H9 (cell line): Measurements from ENCODE around the gene POU2F1. TPM values are rescaled to one million over a fixed set of nuclear protein-coding genes. Genes with fewer than 3 reads are reported as not detected.

Source experiments
- DNase-seq: peaks from one replicate; pipeline ENCODE4 v3.0.0-alpha.2; 2017
- H2AFZ ChIP-seq: one replicate; pipeline ENCODE4 v1.6.1; 2013; ENCODE audit warnings: mild to moderate bottlenecking, low read length, control low read depth, moderate library complexity
- H2AK5ac ChIP-seq: 2 replicates; pipeline ENCODE4 v1.6.1; 2013; ENCODE audit warnings: low read length, control low read depth, mixed read lengths; ENCODE audit not compliant: insufficient read length
- H2BK120ac ChIP-seq: one replicate; pipeline ENCODE4 v1.6.1; 2013; ENCODE audit warnings: low read depth, mild to moderate bottlenecking, low read length, control low read depth, inconsistent platforms; ENCODE audit not compliant: poor library complexity, severe bottlenecking
- H2BK12ac ChIP-seq: 2 replicates; pipeline ENCODE4 v1.6.1; 2013; ENCODE audit warnings: low read length, control low read depth, mixed read lengths, low read depth; ENCODE audit not compliant: insufficient read length
- H2BK15ac ChIP-seq: 2 replicates; pipeline ENCODE4 v1.6.1; 2013; ENCODE audit warnings: low read depth, low read length, control low read depth
- H2BK20ac ChIP-seq: one replicate; pipeline ENCODE4 v1.6.1; 2013; ENCODE audit warnings: low read depth, mild to moderate bottlenecking, low read length, control low read depth, inconsistent platforms; ENCODE audit not compliant: poor library complexity, severe bottlenecking
- H2BK5ac ChIP-seq: 2 replicates; pipeline ENCODE4 v1.6.1; 2013; ENCODE audit warnings: low read length, control low read depth, mixed read lengths; ENCODE audit not compliant: insufficient read length
- H3K14ac ChIP-seq: 2 replicates; pipeline ENCODE4 v1.6.1; 2013; ENCODE audit warnings: low read length, control low read depth; ENCODE audit not compliant: insufficient read depth
- H3K18ac ChIP-seq: 2 replicates; pipeline ENCODE4 v1.6.1; 2013; ENCODE audit warnings: low read depth, mild to moderate bottlenecking, mixed read lengths, low read length, control low read depth; ENCODE audit not compliant: insufficient read length
- H3K23ac ChIP-seq: 2 replicates; pipeline ENCODE4 v1.6.1; 2013; ENCODE audit warnings: low read length, control low read depth, mixed read lengths, low read depth; ENCODE audit not compliant: insufficient read length
- H3K23me2 ChIP-seq: 2 replicates; pipeline ENCODE4 v1.6.1; 2013; ENCODE audit warnings: low read depth, mild to moderate bottlenecking, mixed read lengths, low read length, control low read depth; ENCODE audit not compliant: insufficient read length, poor library complexity, severe bottlenecking
- H3K27ac ChIP-seq: 2 replicates; pipeline ENCODE4 v1.5.1; 2013; ENCODE audit warnings: low read length, control low read depth, mixed read lengths, low read depth; ENCODE audit not compliant: insufficient read length
- H3K27me3 ChIP-seq: 2 replicates; pipeline ENCODE4 v1.6.1; 2013; ENCODE audit warnings: low read length, control low read depth, inconsistent platforms; ENCODE audit not compliant: insufficient read depth
- H3K4ac ChIP-seq: 2 replicates; pipeline ENCODE4 v1.6.1; 2013; ENCODE audit warnings: low read depth, mild to moderate bottlenecking, control low read depth, inconsistent platforms, low read length, moderate library complexity
- H3K4me1 ChIP-seq: 2 replicates; pipeline ENCODE4 v1.6.1; 2013; ENCODE audit warnings: low read length, control low read depth, inconsistent platforms; ENCODE audit not compliant: insufficient read depth
- H3K4me2 ChIP-seq: 2 replicates; pipeline ENCODE4 v1.6.1; 2013; ENCODE audit warnings: low read length, control low read depth, mixed read lengths; ENCODE audit not compliant: insufficient read length, insufficient read depth
- H3K56ac ChIP-seq: 2 replicates; pipeline ENCODE4 v1.6.1; 2013; ENCODE audit warnings: low read depth, mild to moderate bottlenecking, mixed read lengths, low read length, control low read depth; ENCODE audit not compliant: insufficient read length
- H3K79me1 ChIP-seq: 2 replicates; pipeline ENCODE4 v1.6.1; 2013; ENCODE audit warnings: low read depth, mild to moderate bottlenecking, moderate library complexity, low read length, control low read depth, inconsistent platforms; ENCODE audit not compliant: insufficient read depth, poor library complexity, severe bottlenecking
- H3K79me2 ChIP-seq: 2 replicates; pipeline ENCODE4 v1.6.1; 2013; ENCODE audit warnings: low read length, control low read depth, inconsistent platforms; ENCODE audit not compliant: insufficient read depth
- H3K9ac ChIP-seq: 2 replicates; pipeline ENCODE4 v1.6.1; 2013; ENCODE audit warnings: low read length, control low read depth, mixed read lengths; ENCODE audit not compliant: insufficient read length; ENCODE audit errors: extremely low read depth
- H3K9me3 ChIP-seq: one replicate; pipeline ENCODE4 v1.6.1; 2013; ENCODE audit warnings: low read depth, low read length, inconsistent platforms; ENCODE audit not compliant: control insufficient read depth
- H3T11ph ChIP-seq: one replicate; pipeline ENCODE4 v1.6.1; 2013; ENCODE audit warnings: mild to moderate bottlenecking, low read length, control low read depth, inconsistent platforms
- H4K20me1 ChIP-seq: one replicate; pipeline ENCODE4 v1.6.1; 2013; ENCODE audit not compliant: control insufficient read depth, insufficient read length, insufficient read depth
- H4K5ac ChIP-seq: 2 replicates; pipeline ENCODE4 v1.6.1; 2013; ENCODE audit warnings: low read depth, mild to moderate bottlenecking, mixed read lengths, low read length, control low read depth; ENCODE audit not compliant: insufficient read length
- H4K8ac ChIP-seq: replicated peaks from 2 replicates; pipeline ENCODE4 v1.6.1; 2013; ENCODE audit warnings: low read length, control low read depth, mixed read lengths, low read depth; ENCODE audit not compliant: insufficient read length
- H4K91ac ChIP-seq: 2 replicates; pipeline ENCODE4 v1.6.1; 2013; ENCODE audit warnings: low read depth, mild to moderate bottlenecking, moderate library complexity, mixed read lengths, low read length, control low read depth; ENCODE audit not compliant: insufficient read length
- H3K27ac Mint-ChIP-seq, 3 experiments: 2 replicates in 2 of 3; 3 replicates in 1 of 3; pipeline ENCODE4 v1.8.0; 2020 to 2021; ENCODE audit warnings: mixed read lengths in 3 of 3, mild to moderate bottlenecking in 1 of 3, moderate library complexity in 1 of 3
- H3K27me3 Mint-ChIP-seq: 2 replicates; pipeline ENCODE4 v1.8.0; 2021; ENCODE audit warnings: low read depth, mild to moderate bottlenecking, moderate library complexity, mixed read lengths
- H3K36me3 Mint-ChIP-seq, 3 experiments: 2 replicates in 2 of 3; 3 replicates in 1 of 3; pipeline ENCODE4 v1.8.0; 2020 to 2021; ENCODE audit warnings: low read depth in 3 of 3, mixed read lengths in 3 of 3; ENCODE audit not compliant: insufficient read depth in 1 of 3
- H3K4me1 Mint-ChIP-seq, 2 experiments: 2 replicates each; pipeline ENCODE4 v1.8.0; 2020; ENCODE audit warnings: mixed read lengths in 2 of 2
- H3K4me3 Mint-ChIP-seq, 2 experiments: 2 replicates in 1 of 2; 3 replicates in 1 of 2; pipeline ENCODE4 v1.8.0; 2020 to 2021; ENCODE audit warnings: mild to moderate bottlenecking in 2 of 2, mixed read lengths in 2 of 2, moderate library complexity in 1 of 2
- H3K9me3 Mint-ChIP-seq, 2 experiments: 2 replicates in 1 of 2; 3 replicates in 1 of 2; pipeline ENCODE4 v1.8.0; 2020; ENCODE audit warnings: mild to moderate bottlenecking in 2 of 2, mixed read lengths in 2 of 2, moderate library complexity in 1 of 2
- WGBS: extraction: QIAGEN DNeasy Blood & Tissue Kit; methylation state at CpG from one replicate; pipeline ENCODE4 v1.1.7; 2013; ENCODE audit warnings: missing lambda C conversion rate, low lambda C conversion rate, mixed read lengths; ENCODE audit not compliant: insufficient read length; ENCODE audit errors: extremely low coverage; 5-methylcytosine and 5-hydroxymethylcytosine counted together
- total RNA-seq: library from RNA; stranded (reverse); gene quantifications from 2 replicates; pipeline ENCODE4 v1.2.1, GENCODE V29; 2021
- TF ChIP-seq, protein P1 (sequence below): fragments of 200-600 bp; sonication (generic); conservative IDR thresholded peaks from 3 replicates; pipeline ENCODE4 v1.8.0; 2021; ENCODE audit warnings: antibody characterized with exemption, mild to moderate bottlenecking

POU2F1 gene
- total RNA-seq, 1 experiment from 2014 or later: 62.5 TPM

DNA sequence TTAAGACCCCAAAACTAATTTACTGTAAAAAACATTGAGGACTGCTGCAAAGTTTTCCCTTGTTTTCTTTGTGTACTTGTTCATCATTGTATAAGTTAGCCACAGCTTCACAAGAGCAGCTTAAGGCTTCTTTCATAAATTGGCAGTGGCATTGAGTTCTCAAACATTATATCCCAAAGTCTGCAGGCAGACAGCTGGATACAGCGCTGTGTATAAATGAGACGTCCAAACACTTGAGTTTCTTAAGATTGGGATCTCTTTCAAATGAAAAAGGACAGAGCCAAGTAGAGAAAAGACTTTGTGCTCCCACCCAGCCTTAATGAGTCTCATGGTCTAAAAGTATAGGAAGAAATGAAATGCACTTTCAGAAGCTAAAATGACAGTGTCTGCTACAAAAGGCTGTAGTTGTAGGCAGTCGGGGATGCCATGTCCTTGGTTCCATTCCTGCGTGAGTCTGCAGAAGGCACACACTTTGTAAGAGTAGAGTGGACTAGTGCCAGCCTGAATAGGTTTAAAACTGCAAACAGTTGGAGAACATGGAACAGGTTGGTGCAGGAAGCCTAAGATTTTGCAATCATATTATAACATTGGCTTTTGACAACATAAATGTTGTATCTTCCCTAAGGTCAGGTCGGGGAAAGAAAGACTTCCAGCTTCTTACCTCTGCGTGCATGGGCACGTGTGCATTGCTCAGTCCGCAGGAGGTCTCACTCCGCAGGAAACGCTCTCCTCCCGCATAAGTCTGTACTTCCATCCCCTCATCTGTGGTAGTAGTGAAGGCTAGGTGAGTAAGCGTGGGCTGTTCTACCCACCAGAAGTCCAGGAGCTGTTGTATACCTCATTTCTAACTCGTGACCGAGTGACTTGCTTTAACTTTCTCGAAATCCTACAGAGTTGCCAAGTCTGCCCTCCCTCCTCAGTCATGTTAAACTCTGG lies 203.3 kb downstream of the POU2F1 start:
- Histone ChIP-seq H3K18ac (no peak overlapping the region), H3K9me3 (no peaks in the 10 kb centered on the region), H3K23me2 (no peaks in the 10 kb centered on the region), H3K27me3 (no peaks in the 10 kb centered on the region), H2BK20ac (no peak overlapping the region), H3K9ac (no peak overlapping the region), H2AK5ac (no peak overlapping the region), H3K23ac (no peak overlapping the region), H3K27ac (no peak overlapping the region), H2BK5ac (no peak overlapping the region), H3K79me2 (no peaks in the 10 kb centered on the region), H2AFZ (no peak overlapping the region), H3K4ac (no peak overlapping the region), H3K56ac (no peak overlapping the region), H4K20me1 (no peaks in the 10 kb centered on the region), H3K79me1 (no peaks in the 10 kb centered on the region), H2BK120ac (no peak overlapping the region), H3T11ph (no peak overlapping the region), H4K91ac (no peak overlapping the region), H2BK15ac (no peak overlapping the region), H3K4me2 (no peak overlapping the region), H4K5ac (no peak overlapping the region), H2BK12ac (no peak overlapping the region), H4K8ac (no peak overlapping the region), H3K4me1 (peaks cover 17% of the 10 kb centered on the region; the same call in 1 of the 2 replicates), H3K14ac (no peak overlapping the region)
- peaks cover 58 to 62% of the 10 kb centered on the region in 2 experiments for H3K4me1 Mint-ChIP-seq
- H3K9me3 Mint-ChIP-seq: no peaks in the 10 kb centered on the region
- no peak for DNase-seq
- WGBS: no CpG with 5 or more reads among the region's 15 CpGs
- peaks cover 5 to 16% (median 6%) of the 10 kb centered on the region in 3 experiments; a peak in 4 of 7 replicates for H3K36me3 Mint-ChIP-seq
- no peak overlapping the region for H3K4me3 Mint-ChIP-seq
- peak overlapping the region; percentile 13 to 58 (median 24); a peak in 5 of 7 replicates for H3K27ac Mint-ChIP-seq
- TF ChIP-seq, protein P1, sequence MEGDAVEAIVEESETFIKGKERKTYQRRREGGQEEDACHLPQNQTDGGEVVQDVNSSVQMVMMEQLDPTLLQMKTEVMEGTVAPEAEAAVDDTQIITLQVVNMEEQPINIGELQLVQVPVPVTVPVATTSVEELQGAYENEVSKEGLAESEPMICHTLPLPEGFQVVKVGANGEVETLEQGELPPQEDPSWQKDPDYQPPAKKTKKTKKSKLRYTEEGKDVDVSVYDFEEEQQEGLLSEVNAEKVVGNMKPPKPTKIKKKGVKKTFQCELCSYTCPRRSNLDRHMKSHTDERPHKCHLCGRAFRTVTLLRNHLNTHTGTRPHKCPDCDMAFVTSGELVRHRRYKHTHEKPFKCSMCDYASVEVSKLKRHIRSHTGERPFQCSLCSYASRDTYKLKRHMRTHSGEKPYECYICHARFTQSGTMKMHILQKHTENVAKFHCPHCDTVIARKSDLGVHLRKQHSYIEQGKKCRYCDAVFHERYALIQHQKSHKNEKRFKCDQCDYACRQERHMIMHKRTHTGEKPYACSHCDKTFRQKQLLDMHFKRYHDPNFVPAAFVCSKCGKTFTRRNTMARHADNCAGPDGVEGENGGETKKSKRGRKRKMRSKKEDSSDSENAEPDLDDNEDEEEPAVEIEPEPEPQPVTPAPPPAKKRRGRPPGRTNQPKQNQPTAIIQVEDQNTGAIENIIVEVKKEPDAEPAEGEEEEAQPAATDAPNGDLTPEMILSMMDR: no peak
- H3K27me3 Mint-ChIP-seq: no peaks in the 10 kb centered on the region
